GM12878 (cell line): ENCODE measurements around the gene SLC35G4. TPM values are rescaled to one million over a fixed set of nuclear protein-coding genes. Genes with fewer than 3 reads are reported as not detected.
"Not testable (repeated sequence)": the region's sequence is repeated elsewhere in the genome, so short reads cannot be mapped to it uniquely, and the experiment has no call there.

Experiments used
- ATAC-seq: fragments of 200-7000 bp; cut with Tn5 transposase; 3 replicates; pipeline ENCODE4 v1.9.1; 2020; ENCODE audit warnings: mild to moderate bottlenecking, moderate library complexity
- Bru-seq: library from RNA; stranded (reverse); fragments of 400-500 nt; gene quantifications from one replicate; lab custom pipeline; 2021; lab: Mats Ljungman, UMichigan
- BruChase-seq, 2 experiments: library from RNA; stranded (reverse); fragments of 400-500 nt; gene quantifications; one replicate each; lab custom pipeline; 2021; lab: Mats Ljungman, UMichigan
- BruUV-seq: library from RNA; stranded (reverse); fragments of 400-500 nt; replicated peaks from 2 replicates; lab custom pipeline; 2021; lab: Mats Ljungman, UMichigan
- CTCF ChIA-PET: fragments of 300-600 bp; sonication (Branson Sonifier 250); formaldehyde crosslinking; extraction: SDS; loops from one replicate; lab custom pipeline; 2021; ENCODE audit warnings: inconsistent platforms; lab: Yijun Ruan, JAX
- POLR2A ChIA-PET: fragments of 350-600 bp; formaldehyde crosslinking; extraction: SDS; loops from one replicate; lab custom pipeline; 2021; ENCODE audit warnings: inconsistent platforms; lab: Charles Lee
- RAD21 ChIA-PET: fragments of 300-600 bp; sonication (Branson Sonifier 250); formaldehyde crosslinking; loops from one replicate; lab custom pipeline; 2023; ENCODE audit warnings: antibody characterized with exemption; ENCODE audit not compliant: unreplicated experiment; lab: Charles Lee
- SMC1A ChIA-PET: fragments of 300-600 bp; sonication (Branson Sonifier 250); formaldehyde crosslinking; loops from one replicate; lab custom pipeline; 2023; ENCODE audit not compliant: unreplicated experiment, uncharacterized antibody; lab: Charles Lee
- DNase-seq: peaks from one replicate; pipeline ENCODE4 v3.0.0-alpha.2; 2011; ENCODE audit warnings: low read depth, low spot score
- FAIRE-seq: peaks from 3 replicates; lab custom pipeline; 2011; peaks lifted over from hg19 to GRCh38; lab: Jason Lieb, UNC
- H2AFZ ChIP-seq: 2 replicates; pipeline ENCODE4 v1.6.0; 2011; ENCODE audit warnings: low read depth, low read length, control low read depth; ENCODE audit not compliant: control insufficient read depth
- H3K27ac ChIP-seq: 2 replicates; pipeline ENCODE4 v1.5.1; 2011; ENCODE audit warnings: control low read depth; ENCODE audit not compliant: control insufficient read depth, insufficient read depth
- H3K27me3 ChIP-seq, 2 experiments: replicated peaks in 1 of 2; 2 replicates each; pipeline versions ENCODE4 v1.6.0 to v1.6.1; 2011; ENCODE audit warnings: low read length in 1 of 2; ENCODE audit not compliant: control insufficient read depth in 2 of 2, insufficient read depth in 2 of 2
- H3K36me3 ChIP-seq, 2 experiments: 2 replicates each; pipeline ENCODE4 v1.5.1; 2011; ENCODE audit warnings: low read length in 1 of 2; ENCODE audit not compliant: control insufficient read depth in 2 of 2, insufficient read depth in 2 of 2
- H3K4me1 ChIP-seq: 2 replicates; pipeline ENCODE4 v1.6.1; 2011; ENCODE audit warnings: mild to moderate bottlenecking, low read length, moderate library complexity, mixed read lengths; ENCODE audit not compliant: control insufficient read depth, insufficient read depth
- H3K4me2 ChIP-seq: 2 replicates; pipeline ENCODE4 v1.6.0; 2011; ENCODE audit warnings: control low read depth; ENCODE audit not compliant: control insufficient read depth, insufficient read depth
- H3K4me3 ChIP-seq: fragments of 200-600 bp; sonication (generic); 2 replicates; pipeline ENCODE4 v1.5.1; 2016
- H3K79me2 ChIP-seq: 2 replicates; pipeline ENCODE4 v1.6.0; 2011; ENCODE audit warnings: low read length; ENCODE audit not compliant: control insufficient read depth, insufficient read depth
- H3K9ac ChIP-seq: 2 replicates; pipeline ENCODE4 v1.8.0; 2011; ENCODE audit warnings: low read length, control low read depth, mixed read lengths; ENCODE audit not compliant: control insufficient read depth, insufficient read depth
- H3K9me3 ChIP-seq: replicated peaks from 3 replicates; pipeline ENCODE4 v1.5.1; 2011; ENCODE audit warnings: mild to moderate bottlenecking, low read length; ENCODE audit not compliant: control insufficient read depth, insufficient read depth
- H4K20me1 ChIP-seq: 2 replicates; pipeline ENCODE4 v1.6.0; 2011; ENCODE audit not compliant: control insufficient read depth, insufficient read depth
- ATF7 ChIP-seq: fragments of 450-650 bp; IDR thresholded peaks from 2 replicates; pipeline ENCODE4 v1.6.1; 2016; ENCODE audit warnings: low read depth, mild to moderate bottlenecking
- BCL11A ChIP-seq: IDR thresholded peaks from 2 replicates; pipeline ENCODE4 v1.6.1; 2011; ENCODE audit warnings: low read depth, low read length
- CBX3 ChIP-seq: fragments of 200-600 bp; sonication (generic); IDR thresholded peaks from 2 replicates; pipeline ENCODE4 v1.6.1; 2016; ENCODE audit warnings: low read depth, borderline replicate concordance
- CEBPB ChIP-seq, 2 experiments: fragments of 150-350 bp in 1 of 2; IDR thresholded peaks; 2 replicates each; pipeline ENCODE4 v1.6.1; 2012 to 2014; ENCODE audit warnings: low read depth in 2 of 2, low read length in 2 of 2, borderline replicate concordance in 1 of 2, inconsistent platforms in 1 of 2
- EP300 ChIP-seq, 2 experiments: fragments of 150-350 bp in 1 of 2; IDR thresholded peaks; 2 replicates each; pipeline ENCODE4 v1.6.1; 2011 to 2012; ENCODE audit warnings: low read depth in 2 of 2, low read length in 2 of 2, borderline replicate concordance in 1 of 2, improper control_type of control experiment in 1 of 2, inconsistent platforms in 1 of 2; ENCODE audit not compliant: control insufficient read depth in 1 of 2
- ETV6 ChIP-seq, 2 experiments: fragments of 450-650 bp in 1 of 2; IDR thresholded peaks in 1 of 2; conservative IDR thresholded peaks in 1 of 2; 2 replicates each; pipeline ENCODE4 v1.6.1; 2014; ENCODE audit warnings: antibody characterized with exemption in 1 of 2, borderline replicate concordance in 1 of 2, low read depth in 1 of 2, mild to moderate bottlenecking in 1 of 2, moderate library complexity in 1 of 2
- FOXK2 ChIP-seq: fragments of 450-650 bp; IDR thresholded peaks from 2 replicates; pipeline ENCODE4 v1.6.1; 2017; ENCODE audit warnings: mild to moderate bottlenecking, moderate library complexity
- TCF3 ChIP-seq: IDR thresholded peaks from 2 replicates; pipeline ENCODE4 v1.6.1; 2012; ENCODE audit warnings: low read depth, mild to moderate bottlenecking, low read length, borderline replicate concordance; ENCODE audit not compliant: insufficient read depth
- WGBS: methylation state at CpG from one replicate; pipeline ENCODE4 v1.1.6; 2016; ENCODE audit warnings: low lambda C conversion rate; ENCODE audit not compliant: insufficient replicate concordance, insufficient coverage; ENCODE audit errors: missing lambda C conversion rate; 5-methylcytosine and 5-hydroxymethylcytosine counted together
- in situ Hi-C: fragments of 300-500 bp; cut with MboI; formaldehyde crosslinking; loops from 9 replicates; pipeline ENCODE4 v1.14.3; 2018; ENCODE audit warnings: mixed read lengths
- intact Hi-C: fragments of 100-400 bp; cut with micrococcal nuclease; formaldehyde crosslinking; loops from one replicate; pipeline ENCODE4 v1.14.2; 2022; ENCODE audit not compliant: unreplicated experiment
- long read RNA-seq, 2 experiments: library from polyadenylated mRNA; unstranded; transcript quantifications; one replicate each; pipeline ENCODE4 v2.0.0, GENCODE V29; 2019 to 2020
- polyA minus RNA-seq, 3 experiments: library from RNA; depleted of rRNA, polyadenylated mRNA; stranded (reverse); fragments of >200 nt; gene quantifications; 2 replicates each; pipeline ENCODE4 v1.2.3, GENCODE V29; 2011
- polyA plus RNA-seq, 11 experiments: library from polyadenylated mRNA; depleted of rRNA in 4 of 11; unstranded in 6 of 11; stranded (reverse) in 5 of 11; fragments of >200 nt; fragmentation: Nextera tagmentation in 4 of 11; fragmentation: Illumina TruSeq in 1 of 11; extraction: Ambion mirVana in 4 of 11; extraction: Trizol in 1 of 11; gene quantifications; 1 replicate in 1 of 11; 2 replicates in 10 of 11; pipeline versions ENCODE4 v1.2.1 to v1.2.3, GENCODE V29; 2011 to 2016; ENCODE audit warnings: inconsistent platforms in 2 of 11, missing spikeins in 2 of 11, low read depth in 1 of 11
- total RNA-seq, 4 experiments: library from RNA; depleted of rRNA in 3 of 4; stranded (reverse); fragments of >200 nt in 3 of 4; fragmentation: Illumina TruSeq in 1 of 4; extraction: Trizol in 1 of 4; gene quantifications; 2 replicates each; pipeline versions ENCODE4 v1.2.1 to v1.2.3, GENCODE V29; 2013 to 2021

Gene SLC35G4
- total RNA-seq (2013; cell fraction: nucleolus; rRNA removed), result not detected in 2 replicates
- not detected in 2 replicates for total RNA-seq (2014; rRNA removed)
- not detected in 2 replicates for total RNA-seq (2014; rRNA removed; fragmentation: Illumina TruSeq; extraction: Trizol)
- not detected in 2 replicates for total RNA-seq (2021)
- not detected for polyA plus RNA-seq (2011; ENCODE audit: low read depth)
- polyA plus RNA-seq (2011; rRNA removed), result not detected in 2 replicates
- not detected in 2 replicates for polyA plus RNA-seq (2011; cell fraction: cytosol; rRNA removed)
- not detected in 2 replicates for polyA plus RNA-seq (2011; cell fraction: nucleus; rRNA removed)
- not detected in 2 replicates for polyA plus RNA-seq (2012)
- polyA plus RNA-seq (2014; fragmentation: Illumina TruSeq; extraction: Trizol), result not detected in 2 replicates
- polyA plus RNA-seq (2014; fragmentation: Nextera tagmentation; extraction: Ambion mirVana), result not detected
- polyA plus RNA-seq (2014; rRNA removed), result not detected in 2 replicates
- polyA plus RNA-seq (2016; fragmentation: Nextera tagmentation; extraction: Ambion mirVana), result not detected
- polyA minus RNA-seq (2011; rRNA and poly(A)+ RNA removed), result not detected in 2 replicates
- polyA minus RNA-seq (2011; cell fraction: cytosol; rRNA and poly(A)+ RNA removed), result not detected in 2 replicates
- polyA minus RNA-seq (2011; cell fraction: nucleus; rRNA and poly(A)+ RNA removed), result not detected in 2 replicates
- not detected for Bru-seq, nascent RNA
- not detected for BruChase-seq, experiment 1, labeled RNA remaining after a 6-hour chase
- BruChase-seq, experiment 2, labeled RNA remaining after a 2-hour chase, result not detected
- long read RNA-seq, experiment 1, result 0 reads
- long read RNA-seq, experiment 2, result 0 reads

DNA sequence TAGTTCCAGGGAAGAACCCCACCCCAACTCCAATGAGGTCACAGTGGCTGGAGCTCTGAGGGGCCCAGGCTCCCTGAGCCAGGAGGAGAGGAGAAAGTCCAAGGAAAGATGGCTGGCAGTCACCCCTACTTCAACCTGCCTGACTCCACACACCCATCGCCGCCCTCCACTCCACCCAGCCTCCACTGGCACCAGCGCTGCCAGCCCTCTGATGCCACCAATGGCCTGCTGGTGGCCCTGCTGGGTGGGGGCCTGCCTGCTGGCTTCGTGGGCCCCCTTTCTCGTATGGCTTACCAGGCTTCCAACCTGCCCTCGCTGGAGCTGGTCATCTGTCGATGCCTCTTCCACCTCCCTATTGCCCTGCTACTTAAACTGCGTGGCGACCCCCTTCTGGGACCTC lies at the start of gene SLC35G4:
Gene SLC35G4, plus strand, starts transcription at position 109 of the 400 bp plus-strand sequence. Its CDS starts 0 bp downstream, at position 109.
- H3K79me2 ChIP-seq, BruUV-seq, H3K27me3 ChIP-seq, H3K4me2 ChIP-seq, ATAC-seq, H3K9me3 ChIP-seq, RAD21 ChIA-PET, intact Hi-C loops, H3K36me3 ChIP-seq, H3K4me1 ChIP-seq, H4K20me1 ChIP-seq, CTCF ChIA-PET, POLR2A ChIA-PET, FAIRE-seq, SMC1A ChIA-PET, DNase-seq, in situ Hi-C loops, H2AFZ ChIP-seq, H3K27ac ChIP-seq, H3K4me3 ChIP-seq, H3K9ac ChIP-seq: not testable (repeated sequence)
- WGBS, result 48% methylated on average over 6 of the region's 9 CpGs

DNA sequence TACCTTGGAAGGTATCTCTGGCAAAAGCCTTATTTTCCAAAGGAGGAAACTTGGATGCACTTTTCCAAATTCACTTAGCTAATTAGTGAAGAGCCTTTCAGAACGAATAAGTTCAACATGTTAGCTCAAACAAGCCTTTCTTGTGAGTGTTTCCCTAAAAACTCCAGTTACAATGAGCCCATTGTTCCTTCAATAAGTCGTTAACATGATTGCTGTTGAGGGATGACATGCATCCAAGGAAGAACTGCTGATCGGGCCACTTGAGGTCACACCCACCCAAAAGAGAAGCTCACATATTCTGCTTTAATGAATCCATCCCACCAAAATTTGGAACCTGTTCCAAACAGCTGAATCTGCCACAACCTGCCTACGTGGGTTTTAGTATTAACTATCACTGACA lies 48.1 kb upstream of the SLC35G4 start:
- Histone ChIP-seq H3K4me3 (no peak overlapping the region), H3K27me3 (no peaks in the 10 kb centered on the region), H3K36me3 (no peaks in the 10 kb centered on the region), H3K4me2 (no peak overlapping the region), H3K79me2 (no peaks in the 10 kb centered on the region), H3K27ac (no peak overlapping the region), H4K20me1 (no peaks in the 10 kb centered on the region), H2AFZ (no peak overlapping the region), H3K9me3 (no peaks in the 10 kb centered on the region), H3K9ac (no peak overlapping the region), H3K4me1 (no peaks in the 10 kb centered on the region)
- BruUV-seq, result no TSS peak
- intact Hi-C loops, result no loop called here
- ChIA-PET CTCF (interaction anchor here (1.6 to 2.2 kb wide), 5 partner anchors 8 to 251 kb away, joined by 3 to 13 read pairs (median 5); no protein-coding TSS in a partner anchor), POLR2A (no interaction called here), RAD21 (no interaction called here), SMC1A (interaction anchor here (0.7 kb wide), 1 partner anchor 8 kb away, joined by 3 read pairs; no protein-coding TSS in a partner anchor)
- in situ Hi-C loops, result no loop called here
- ATAC-seq (no peak), DNase-seq (no peak), FAIRE-seq (no peak)
- TF ChIP-seq EP300 (IDR thresholded peaks at IDR 0.05; ENCODE audit: borderline replicate concordance in 1 of 2, control insufficient read depth in 1 of 2, low read depth in 2 of 2, low read length in 2 of 2) (no peak), TCF3 (no peak), ETV6 (conservative IDR thresholded peaks at IDR 0.05 in 1 of 2, IDR thresholded peaks at IDR 0.05 in 1 of 2; ENCODE audit: borderline replicate concordance in 1 of 2, low read depth in 1 of 2) (no peak), CBX3 (no peak), FOXK2 (no peak), CEBPB (IDR thresholded peaks at IDR 0.05; ENCODE audit: borderline replicate concordance in 1 of 2, low read depth in 2 of 2, low read length in 2 of 2) (no peak), ATF7 (no peak), BCL11A (no peak)
- 13% methylated on average over 4 of the region's 4 CpGs for WGBS
